Measurements from ENCODE around the gene LAMA5. TPM values are rescaled to one million over a fixed set of nuclear protein-coding genes. Genes with fewer than 3 reads are reported as not detected.

The LAMA5 gene
- polyA plus RNA-seq, 2 of the 4 experiments (the other 2 are of a cell fraction) = 20.4 to 196 TPM

- TF ChIP-seq CTCF (IDR thresholded peaks at IDR 0.05) = no peak
- no peak for TF ChIP-seq RNF2 (IDR thresholded peaks at IDR 0.05; ENCODE audit: borderline replicate concordance, low read depth)
- TF ChIP-seq RAD21 (conservative IDR thresholded peaks at IDR 0.05 in 1 of 2, IDR thresholded peaks at IDR 0.05 in 1 of 2) = 0 out of 5 replicates have a peak, but pooled peaks of 1 of the 2 experiments have one; percentile 20
- TF ChIP-seq NPAS2 (CRISPR knock-in tag; IDR thresholded peaks at IDR 0.05; ENCODE audit: borderline replicate concordance) = no peak
- no peak for TF ChIP-seq KDM5A (IDR thresholded peaks at IDR 0.05)
- TF ChIP-seq HEYL (CRISPR knock-in tag; IDR thresholded peaks at IDR 0.05) = no peak
- no peak for TF ChIP-seq ZNF302 (CRISPR knock-in tag; IDR thresholded peaks at IDR 0.05)
- no peak for TF ChIP-seq HES2 (IDR thresholded peaks at IDR 0.05)
- TF ChIP-seq ZSCAN20 (CRISPR knock-in tag; IDR thresholded peaks at IDR 0.05) = no peak
- no peak; the same call in 1 of the 2 replicates for TF ChIP-seq ESRRA (IDR thresholded peaks at IDR 0.05; ENCODE audit: borderline replicate concordance, low read length)
- TF ChIP-seq HOXB5 (CRISPR knock-in tag; IDR thresholded peaks at IDR 0.05) = no peak; the same call in 1 of the 2 replicates
- no peak for TF ChIP-seq USF2 (IDR thresholded peaks at IDR 0.05)
- TF ChIP-seq PHF8 (IDR thresholded peaks at IDR 0.05; ENCODE audit: borderline replicate concordance, low read depth) = no peak
- TF ChIP-seq MAX (IDR thresholded peaks at IDR 0.05) = peak; percentile 91
- no peak for TF ChIP-seq FOSB (CRISPR knock-in tag; IDR thresholded peaks at IDR 0.05)
- TF ChIP-seq POLR2AphosphoS2 (conservative IDR thresholded peaks at IDR 0.05; ENCODE audit: low read length) = no peak
- TF ChIP-seq ATOH8 (CRISPR knock-in tag; IDR thresholded peaks at IDR 0.05; ENCODE audit: low read depth) = no peak
- TF ChIP-seq KDM1A (IDR thresholded peaks at IDR 0.05; ENCODE audit: low read depth) = no peak
- no peak for TF ChIP-seq ELK1 (IDR thresholded peaks at IDR 0.05; ENCODE audit: low read depth, low read length)
- TF ChIP-seq PBX3 (IDR thresholded peaks at IDR 0.05) = peak; percentile 91
- TF ChIP-seq CHD4 (IDR thresholded peaks at IDR 0.05; ENCODE audit: borderline replicate concordance) = no peak
- TF ChIP-seq FOXS1 (CRISPR knock-in tag; IDR thresholded peaks at IDR 0.05) = no peak
- TF ChIP-seq RCOR1 (IDR thresholded peaks at IDR 0.05; ENCODE audit: low read depth, low read length) = no peak
- TF ChIP-seq EHMT2 (IDR thresholded peaks at IDR 0.05; ENCODE audit: low read depth) = no peak
- TF ChIP-seq JUNB (IDR thresholded peaks at IDR 0.05) = peak; percentile 80
- TF ChIP-seq RFX5 (IDR thresholded peaks at IDR 0.05) = no peak
- no peak for TF ChIP-seq NFE2L2 (conservative IDR thresholded peaks at IDR 0.05; ENCODE audit: low read length)
- TF ChIP-seq CEBPB (IDR thresholded peaks at IDR 0.05) = peak in 1 of 2 experiments; percentile 13; a peak in 1 of 4 replicates
- no peak for TF ChIP-seq ZC3H11A (IDR thresholded peaks at IDR 0.05)
- no peak for TF ChIP-seq CBX8 (IDR thresholded peaks at IDR 0.05)
- no peak for TF ChIP-seq RARB (CRISPR knock-in tag; IDR thresholded peaks at IDR 0.05)
- no peak for TF ChIP-seq CBX2 (IDR thresholded peaks at IDR 0.05; ENCODE audit: borderline replicate concordance, low read depth)
- TF ChIP-seq TP53 (CRISPR knock-in tag; IDR thresholded peaks at IDR 0.05) = no peak
- no peak for TF ChIP-seq MAFK (IDR thresholded peaks at IDR 0.05; ENCODE audit: partially characterized antibody)
- peak; percentile 86 to 96 for TF ChIP-seq JUN (IDR thresholded peaks at IDR 0.05)
- peak; percentile 89 to 91; a peak in 4 of 5 replicates for TF ChIP-seq EP300 (IDR thresholded peaks at IDR 0.05)
- TF ChIP-seq HDAC2 (IDR thresholded peaks at IDR 0.05) = no peak
- no peak for TF ChIP-seq POLR2A (IDR thresholded peaks at IDR 0.05; ENCODE audit: low read length)
- no peak for TF ChIP-seq HOXA7 (CRISPR knock-in tag; IDR thresholded peaks at IDR 0.05)
- no peak for TF ChIP-seq HOXB13 (CRISPR knock-in tag; IDR thresholded peaks at IDR 0.05; ENCODE audit: low read depth)
Observed at GRCh38 chr20:62359491-62360121, 7.5 kb downstream of the LAMA5 start (continued).

Measured in A549 (cell line).